MM.1S (cell line): ENCODE measurements around the gene R3HDM2.

Source experiments
- CTCF ChIP-seq: fragments of 300-600 bp; sonication (generic); IDR thresholded peaks from 2 replicates; pipeline ENCODE4 v1.5.1; 2016; ENCODE audit warnings: antibody characterized with exemption, low read length, mixed read lengths
- EZH2phosphoT487 ChIP-seq: fragments of 300-600 bp; sonication (generic); IDR thresholded peaks from 2 replicates; pipeline ENCODE4 v1.6.1; 2018; ENCODE audit warnings: antibody characterized with exemption, low read length

GRCh38 chr12:57459750-57460467 lies 29.1 kb upstream of the R3HDM2 start, which contains the start of gene GLI1:
- TF ChIP-seq CTCF (no peak), EZH2phosphoT487 (no peak)
